ENCODE measurements around the gene PCSK6. TPM values are rescaled to one million over a fixed set of nuclear protein-coding genes. Genes with fewer than 3 reads are reported as not detected.

Gene PCSK6
- polyA plus RNA-seq, 1 experiment, result 0.29 TPM

DNA sequence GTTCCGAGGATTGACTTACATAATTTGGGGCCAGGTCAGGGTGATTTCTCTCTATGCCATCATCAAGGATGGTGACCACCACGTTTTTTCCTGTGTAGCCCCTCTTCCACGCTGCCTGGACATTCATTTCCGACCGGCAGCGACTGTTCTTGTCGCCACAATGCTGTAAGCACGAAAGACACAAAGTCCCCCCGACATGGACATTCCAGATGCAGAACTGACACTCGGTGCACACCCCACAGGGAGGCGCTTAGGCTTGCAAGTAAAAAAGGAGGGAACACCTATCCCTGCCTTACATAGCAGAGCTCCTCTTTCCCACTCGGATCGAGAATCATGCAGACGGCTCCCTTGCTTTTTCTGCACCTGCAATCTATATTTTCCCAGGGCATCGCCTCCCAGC is 58.2 kb downstream of the PCSK6 start:
- Histone ChIP-seq H3K36me3 (ENCODE audit: control insufficient read depth, insufficient read depth, low read length) (no peaks in the 10 kb centered on the region), H3K27me3 (ENCODE audit: control insufficient read depth, insufficient read depth, low read length) (peaks cover 5% of the 10 kb centered on the region), H3K4me3 (ENCODE audit: low read depth, low read length) (no peak overlapping the region)
- ChIA-PET POLR2A (no interaction called here), CTCF (no interaction called here)
- DNase-seq (ENCODE audit: low read depth), result no peak
- TF ChIP-seq, protein P1, sequence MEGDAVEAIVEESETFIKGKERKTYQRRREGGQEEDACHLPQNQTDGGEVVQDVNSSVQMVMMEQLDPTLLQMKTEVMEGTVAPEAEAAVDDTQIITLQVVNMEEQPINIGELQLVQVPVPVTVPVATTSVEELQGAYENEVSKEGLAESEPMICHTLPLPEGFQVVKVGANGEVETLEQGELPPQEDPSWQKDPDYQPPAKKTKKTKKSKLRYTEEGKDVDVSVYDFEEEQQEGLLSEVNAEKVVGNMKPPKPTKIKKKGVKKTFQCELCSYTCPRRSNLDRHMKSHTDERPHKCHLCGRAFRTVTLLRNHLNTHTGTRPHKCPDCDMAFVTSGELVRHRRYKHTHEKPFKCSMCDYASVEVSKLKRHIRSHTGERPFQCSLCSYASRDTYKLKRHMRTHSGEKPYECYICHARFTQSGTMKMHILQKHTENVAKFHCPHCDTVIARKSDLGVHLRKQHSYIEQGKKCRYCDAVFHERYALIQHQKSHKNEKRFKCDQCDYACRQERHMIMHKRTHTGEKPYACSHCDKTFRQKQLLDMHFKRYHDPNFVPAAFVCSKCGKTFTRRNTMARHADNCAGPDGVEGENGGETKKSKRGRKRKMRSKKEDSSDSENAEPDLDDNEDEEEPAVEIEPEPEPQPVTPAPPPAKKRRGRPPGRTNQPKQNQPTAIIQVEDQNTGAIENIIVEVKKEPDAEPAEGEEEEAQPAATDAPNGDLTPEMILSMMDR (IDR thresholded peaks at IDR 0.05; ENCODE audit: insufficient read depth, low read depth, low read length), result no peak

DNA sequence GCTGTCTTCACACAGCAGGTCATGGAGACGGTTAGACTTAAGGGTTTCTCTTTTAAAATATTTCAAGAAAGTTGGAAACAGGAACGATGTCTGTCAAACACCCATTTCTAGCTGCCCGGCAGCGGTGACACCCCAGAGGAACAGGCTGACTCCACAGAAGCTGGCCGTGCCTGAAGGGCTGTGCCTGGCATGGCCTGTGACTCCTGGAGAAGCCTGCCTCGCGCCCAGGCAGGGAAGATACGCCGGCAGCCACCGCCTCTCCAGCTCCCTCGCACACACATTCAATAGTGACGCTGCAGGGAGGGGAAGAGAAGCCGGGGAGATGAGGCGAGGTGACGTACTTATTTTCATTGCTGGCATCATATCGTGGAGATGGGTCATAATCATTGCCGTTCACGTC is 59.9 kb downstream of the PCSK6 start:
- Histone ChIP-seq H3K27me3 (ENCODE audit: control insufficient read depth, insufficient read depth, low read length) (peaks cover 2% of the 10 kb centered on the region; the same call in 1 of the 2 replicates), H3K4me3 (ENCODE audit: low read depth, low read length) (no peak overlapping the region), H3K36me3 (ENCODE audit: control insufficient read depth, insufficient read depth, low read length) (no peaks in the 10 kb centered on the region)
- ChIA-PET CTCF (no interaction called here), POLR2A (no interaction called here)
- TF ChIP-seq, protein P1 (IDR thresholded peaks at IDR 0.05; ENCODE audit: insufficient read depth, low read depth, low read length), result no peak
- no peak for DNase-seq (ENCODE audit: low read depth)

GRCh38 chr15:101429191-101429590 is 60.3 kb downstream of the PCSK6 start:
- TF ChIP-seq, protein P1 (IDR thresholded peaks at IDR 0.05; ENCODE audit: insufficient read depth, low read depth, low read length), result no peak
- POLR2A ChIA-PET, result no interaction called here
- CTCF ChIA-PET, result interaction anchor here (0.8 to 1.2 kb wide), 2 partner anchors 10 to 15 kb away, joined by 3 read pairs; no protein-coding TSS in a partner anchor
- Histone ChIP-seq H3K27me3 (ENCODE audit: control insufficient read depth, insufficient read depth, low read length) (peaks cover 2% of the 10 kb centered on the region; the same call in 1 of the 2 replicates), H3K4me3 (ENCODE audit: low read depth, low read length) (no peak overlapping the region), H3K36me3 (ENCODE audit: control insufficient read depth, insufficient read depth, low read length) (no peaks in the 10 kb centered on the region)
- no peak for DNase-seq (ENCODE audit: low read depth)

- H3K36me3 ChIP-seq (ENCODE audit: control insufficient read depth, insufficient read depth, low read length), result no peaks in the 10 kb centered on the region
- peaks cover 2% of the 10 kb centered on the region; the same call in 1 of the 2 replicates for H3K27me3 ChIP-seq (ENCODE audit: control insufficient read depth, insufficient read depth, low read length)
- no peak overlapping the region for H3K4me3 ChIP-seq (ENCODE audit: low read depth, low read length)
- CTCF ChIA-PET, result interaction anchor here (0.8 to 1.2 kb wide), 2 partner anchors 11 to 14 kb away, joined by 3 read pairs; no protein-coding TSS in a partner anchor
- TF ChIP-seq, protein P1 (IDR thresholded peaks at IDR 0.05; ENCODE audit: insufficient read depth, low read depth, low read length), result no peak
- POLR2A ChIA-PET, result no interaction called here
- no peak for DNase-seq (ENCODE audit: low read depth)
These were observed 60.7 kb downstream of the PCSK6 start for GRCh38 chr15:101428758-101429157.

DNA sequence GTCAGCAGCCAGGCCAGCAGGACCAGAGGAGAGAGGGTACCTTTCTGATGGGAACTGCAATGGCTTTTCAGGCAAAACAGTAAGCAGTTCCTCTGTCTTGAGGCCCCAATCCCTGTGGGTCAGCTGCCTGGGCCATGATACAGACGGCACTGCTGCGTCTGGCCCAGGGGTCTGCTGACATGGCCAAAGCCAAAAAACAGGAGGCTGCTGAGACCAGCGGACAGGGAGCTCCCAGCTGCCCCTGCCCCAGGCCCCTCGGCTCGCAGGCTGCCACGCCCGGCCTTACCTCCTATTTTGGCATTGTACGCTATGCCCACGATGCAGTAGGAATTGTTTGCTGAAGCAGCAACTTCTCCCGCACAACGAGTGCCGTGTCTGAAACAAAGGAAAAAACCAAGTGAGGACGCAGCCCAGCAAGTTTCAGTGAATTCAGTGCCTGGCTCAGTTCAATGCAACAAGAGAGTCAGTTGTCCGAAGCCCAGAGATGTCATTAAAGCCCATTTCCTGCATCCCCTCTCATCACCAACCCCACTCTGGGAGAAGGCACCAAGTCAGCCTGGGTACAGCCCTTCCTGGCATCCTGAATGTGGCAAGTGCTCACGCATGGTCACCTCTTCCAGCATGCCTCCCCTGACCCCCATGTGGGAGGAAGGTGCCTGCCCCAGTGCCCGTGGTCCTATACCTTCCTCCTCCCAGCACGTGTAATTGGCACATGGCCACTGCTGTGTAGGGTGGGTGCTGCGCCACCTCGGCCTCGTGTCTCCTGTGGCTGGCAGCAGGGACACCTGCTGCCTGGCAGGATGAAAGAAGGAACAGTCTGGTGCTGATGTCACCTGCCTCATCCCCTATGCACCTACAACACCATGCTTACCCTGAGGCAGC is 61.7 kb downstream of the PCSK6 start:
- CTCF ChIA-PET, result interaction anchor here (1.2 kb wide), 1 partner anchor 12 kb away, joined by 3 read pairs; no protein-coding TSS in a partner anchor
- no peak for DNase-seq (ENCODE audit: low read depth)
- no peaks in the 10 kb centered on the region for H3K36me3 ChIP-seq (ENCODE audit: control insufficient read depth, insufficient read depth, low read length)
- POLR2A ChIA-PET, result no interaction called here
- H3K27me3 ChIP-seq (ENCODE audit: control insufficient read depth, insufficient read depth, low read length), result peaks cover 2% of the 10 kb centered on the region; the same call in 1 of the 2 replicates
- H3K4me3 ChIP-seq (ENCODE audit: low read depth, low read length), result no peak overlapping the region
- TF ChIP-seq, protein P1 (IDR thresholded peaks at IDR 0.05; ENCODE audit: insufficient read depth, low read depth, low read length), result no peak

All from BJ (cell line).